IPS-NIHi7 (cell line): ENCODE data around the gene WDFY3.
A peak's percentile ranks its signal among the peaks of the same experiment; 100 is the strongest.

ENCODE experiments used
- DNase-seq: peaks from one replicate; pipeline ENCODE4 v3.0.0; 2012; ENCODE audit warnings: mixed read lengths; ENCODE audit errors: extremely low spot score

The WDFY3 gene, protein sequence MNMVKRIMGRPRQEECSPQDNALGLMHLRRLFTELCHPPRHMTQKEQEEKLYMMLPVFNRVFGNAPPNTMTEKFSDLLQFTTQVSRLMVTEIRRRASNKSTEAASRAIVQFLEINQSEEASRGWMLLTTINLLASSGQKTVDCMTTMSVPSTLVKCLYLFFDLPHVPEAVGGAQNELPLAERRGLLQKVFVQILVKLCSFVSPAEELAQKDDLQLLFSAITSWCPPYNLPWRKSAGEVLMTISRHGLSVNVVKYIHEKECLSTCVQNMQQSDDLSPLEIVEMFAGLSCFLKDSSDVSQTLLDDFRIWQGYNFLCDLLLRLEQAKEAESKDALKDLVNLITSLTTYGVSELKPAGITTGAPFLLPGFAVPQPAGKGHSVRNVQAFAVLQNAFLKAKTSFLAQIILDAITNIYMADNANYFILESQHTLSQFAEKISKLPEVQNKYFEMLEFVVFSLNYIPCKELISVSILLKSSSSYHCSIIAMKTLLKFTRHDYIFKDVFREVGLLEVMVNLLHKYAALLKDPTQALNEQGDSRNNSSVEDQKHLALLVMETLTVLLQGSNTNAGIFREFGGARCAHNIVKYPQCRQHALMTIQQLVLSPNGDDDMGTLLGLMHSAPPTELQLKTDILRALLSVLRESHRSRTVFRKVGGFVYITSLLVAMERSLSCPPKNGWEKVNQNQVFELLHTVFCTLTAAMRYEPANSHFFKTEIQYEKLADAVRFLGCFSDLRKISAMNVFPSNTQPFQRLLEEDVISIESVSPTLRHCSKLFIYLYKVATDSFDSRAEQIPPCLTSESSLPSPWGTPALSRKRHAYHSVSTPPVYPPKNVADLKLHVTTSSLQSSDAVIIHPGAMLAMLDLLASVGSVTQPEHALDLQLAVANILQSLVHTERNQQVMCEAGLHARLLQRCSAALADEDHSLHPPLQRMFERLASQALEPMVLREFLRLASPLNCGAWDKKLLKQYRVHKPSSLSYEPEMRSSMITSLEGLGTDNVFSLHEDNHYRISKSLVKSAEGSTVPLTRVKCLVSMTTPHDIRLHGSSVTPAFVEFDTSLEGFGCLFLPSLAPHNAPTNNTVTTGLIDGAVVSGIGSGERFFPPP (N-terminal part only)

DNA sequence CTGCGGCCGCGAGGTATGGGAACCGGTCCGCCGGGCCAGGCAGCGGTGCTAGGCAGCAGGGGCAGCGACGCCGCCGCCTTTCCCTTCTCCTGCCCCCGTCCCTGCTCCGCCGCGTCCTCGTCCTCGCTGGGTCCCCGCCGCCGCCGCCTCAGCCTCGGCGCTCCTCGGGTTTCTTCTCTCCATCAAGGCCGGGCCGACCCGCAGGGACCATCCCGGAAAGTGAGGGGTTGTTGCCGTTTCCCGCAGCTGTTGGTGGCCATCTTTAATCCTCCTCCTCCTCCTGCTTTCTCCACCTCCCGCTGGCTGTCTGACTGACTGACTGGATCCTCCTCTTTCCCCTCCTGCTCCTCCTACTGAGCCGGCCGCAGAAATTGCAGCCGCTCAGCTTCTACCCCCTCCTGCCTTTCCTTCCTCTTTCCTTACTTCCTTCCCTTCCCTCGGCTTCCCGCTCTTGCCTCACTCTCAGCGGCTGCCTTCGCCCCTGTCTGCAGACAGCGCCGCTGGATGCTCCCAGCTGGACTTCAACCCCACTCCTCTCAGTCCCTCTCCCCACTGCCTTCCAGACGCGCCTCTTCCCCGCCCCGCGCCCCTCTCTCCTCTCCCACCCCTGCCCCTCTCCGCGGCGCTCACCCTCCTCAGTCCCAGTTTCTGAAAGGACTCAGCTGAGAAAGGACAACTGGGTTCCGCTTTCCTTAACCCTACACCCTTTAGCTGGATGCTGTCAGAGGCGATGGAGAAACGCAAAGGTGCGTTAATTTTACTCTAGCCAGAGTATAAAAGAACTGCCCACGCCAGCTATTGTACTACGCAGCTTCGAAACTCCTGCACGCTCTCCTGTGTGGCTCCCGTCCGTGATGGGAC, at the start of gene WDFY3:
WDFY3 (minus strand) TSS at position 309 of the 861 bp plus-strand sequence. CDS start 106,099 bp downstream, outside the sequence.
- DNase-seq: peak; percentile 87

DNA sequence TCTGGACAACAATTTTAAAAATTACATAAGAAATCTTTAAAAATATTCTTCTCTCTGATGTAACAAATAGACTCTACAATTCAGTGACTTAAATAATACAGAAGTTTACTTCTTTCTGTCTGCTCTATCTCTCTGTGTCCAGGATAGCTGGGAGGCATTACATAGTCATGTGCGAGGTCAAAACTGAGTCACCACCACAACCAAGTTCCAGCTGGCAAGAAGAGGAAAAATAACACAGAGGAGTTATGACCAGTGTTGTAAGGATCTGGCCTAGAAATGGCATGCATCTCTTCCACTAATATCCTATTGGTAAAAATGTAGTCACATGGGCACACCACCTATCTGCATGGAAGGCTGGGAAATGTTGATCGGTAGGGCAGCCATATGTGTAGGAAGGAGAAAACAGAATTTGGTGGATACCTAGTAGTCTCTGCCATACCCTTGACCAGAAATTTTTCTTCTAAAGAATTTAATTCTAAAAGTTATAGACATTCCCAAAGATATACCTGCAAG, 39.4 kb upstream of the WDFY3 start:
- no peak for DNase-seq

DNA sequence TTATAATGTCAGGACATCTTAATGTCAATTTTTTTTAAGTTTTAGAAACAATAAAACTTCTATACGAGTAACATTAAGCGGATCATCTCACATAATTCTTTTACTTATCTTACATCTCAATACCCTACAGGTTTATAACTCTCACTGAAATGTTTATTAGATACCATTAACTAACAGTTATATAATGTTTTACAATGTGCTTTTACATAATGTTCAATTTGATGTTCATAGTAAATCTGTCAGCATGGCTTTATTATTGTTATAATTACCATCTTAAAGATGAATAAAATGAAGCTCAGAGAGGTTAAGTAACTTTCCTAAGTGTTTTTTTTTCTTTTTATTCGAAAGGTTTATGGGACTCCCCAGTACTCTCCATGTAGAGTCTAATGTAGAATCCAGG, 33.9 kb upstream of the WDFY3 start:
- no peak for DNase-seq

DNA sequence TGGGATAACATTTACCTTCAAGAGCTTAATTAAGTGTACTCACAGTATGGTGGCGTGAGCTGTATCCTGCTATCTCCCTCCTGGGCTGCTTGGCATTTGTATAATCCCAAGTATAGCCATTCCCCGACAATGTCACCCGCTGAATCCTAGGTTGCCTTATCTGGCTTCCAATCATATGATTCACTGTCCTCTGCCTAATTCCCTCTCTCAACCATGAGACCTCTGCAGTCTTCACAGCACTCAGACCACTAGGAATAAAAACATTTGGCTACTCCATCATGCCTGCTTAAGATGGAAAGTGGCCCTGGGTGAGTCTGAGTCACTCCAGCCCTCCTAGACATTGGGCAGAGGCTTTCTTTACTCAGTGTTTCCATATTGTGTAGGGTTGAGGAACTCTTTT, 28.9 kb upstream of the WDFY3 start:
- peak; percentile 20 for DNase-seq

DNA sequence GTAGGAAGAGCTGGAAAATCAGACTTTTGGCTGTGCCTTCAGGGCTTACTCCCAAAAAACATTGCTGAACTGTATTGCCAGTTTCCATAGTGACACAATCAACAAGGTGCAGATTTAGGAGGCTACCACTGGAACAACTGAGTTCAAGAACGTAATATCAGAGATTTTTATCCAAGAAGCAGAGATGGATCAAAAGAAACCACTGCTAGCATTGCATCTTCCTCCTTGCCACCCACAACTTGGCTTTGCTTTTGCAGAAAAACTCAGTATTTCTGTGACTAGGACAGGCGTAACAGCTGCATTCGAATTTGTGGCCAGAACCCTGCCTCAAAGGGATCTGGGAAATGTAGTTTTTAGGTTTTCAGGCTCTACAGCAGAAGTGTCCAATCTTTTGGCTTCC, 27.8 kb upstream of the WDFY3 start:
- DNase-seq: peak; percentile 22

DNA sequence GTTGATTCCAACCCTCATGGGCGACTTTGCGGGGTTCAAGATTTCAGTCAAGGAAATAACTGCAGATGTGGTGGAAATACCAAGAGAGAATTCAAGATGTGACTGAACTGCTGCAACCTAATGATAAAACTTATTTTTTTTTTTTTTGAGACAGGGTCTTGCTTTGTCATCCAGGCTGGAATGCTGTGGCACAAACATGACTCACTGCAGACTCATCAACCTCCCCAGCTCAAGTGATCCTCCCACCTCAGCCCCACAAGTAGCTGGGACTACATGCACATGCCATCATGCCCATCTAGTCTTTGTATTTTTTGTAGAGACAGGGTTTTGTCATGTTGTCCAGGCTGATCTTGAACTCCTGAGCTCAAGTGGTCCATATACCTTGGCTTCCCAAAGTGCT, 19.5 kb upstream of the WDFY3 start:
- no peak for DNase-seq

DNA sequence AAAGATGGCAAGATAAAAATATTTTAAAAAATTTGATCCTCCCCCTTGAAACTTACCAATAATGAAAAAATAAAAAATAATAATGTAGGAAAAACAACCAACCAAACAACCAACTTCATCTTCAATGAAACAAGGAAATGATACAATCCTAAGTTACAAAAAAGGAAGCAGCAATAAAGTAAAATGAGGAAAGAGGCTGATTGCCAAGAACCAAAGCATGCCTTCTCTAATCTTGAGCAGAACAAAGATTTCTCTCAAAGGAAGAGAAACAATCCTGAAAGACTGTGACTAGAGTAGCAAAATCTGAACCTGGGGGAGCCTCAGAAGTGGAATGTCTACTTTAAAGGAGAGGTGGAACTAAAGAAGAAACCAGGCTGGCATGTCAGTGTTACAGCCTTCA, 10.9 kb upstream of the WDFY3 start:
- no peak for DNase-seq

DNA sequence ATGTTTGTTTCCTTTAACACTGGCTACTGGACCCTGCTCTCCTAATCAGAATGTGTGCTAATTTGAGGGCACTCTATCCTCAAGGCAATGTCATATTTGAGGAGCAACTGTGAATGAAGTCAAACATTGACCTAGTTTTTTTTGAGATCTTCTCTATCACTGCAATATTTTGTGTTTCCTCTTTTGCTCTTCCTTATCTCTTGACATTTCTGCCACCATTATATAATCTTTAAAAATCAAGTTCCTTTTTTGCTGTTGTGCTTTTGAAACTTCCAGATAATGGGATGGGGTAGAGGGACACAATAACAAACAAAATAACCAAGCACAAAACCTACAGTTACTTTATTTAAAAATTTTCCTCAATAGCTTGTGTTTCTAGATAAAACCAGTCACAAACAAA, 7.4 kb upstream of the WDFY3 start:
- no peak for DNase-seq

DNA sequence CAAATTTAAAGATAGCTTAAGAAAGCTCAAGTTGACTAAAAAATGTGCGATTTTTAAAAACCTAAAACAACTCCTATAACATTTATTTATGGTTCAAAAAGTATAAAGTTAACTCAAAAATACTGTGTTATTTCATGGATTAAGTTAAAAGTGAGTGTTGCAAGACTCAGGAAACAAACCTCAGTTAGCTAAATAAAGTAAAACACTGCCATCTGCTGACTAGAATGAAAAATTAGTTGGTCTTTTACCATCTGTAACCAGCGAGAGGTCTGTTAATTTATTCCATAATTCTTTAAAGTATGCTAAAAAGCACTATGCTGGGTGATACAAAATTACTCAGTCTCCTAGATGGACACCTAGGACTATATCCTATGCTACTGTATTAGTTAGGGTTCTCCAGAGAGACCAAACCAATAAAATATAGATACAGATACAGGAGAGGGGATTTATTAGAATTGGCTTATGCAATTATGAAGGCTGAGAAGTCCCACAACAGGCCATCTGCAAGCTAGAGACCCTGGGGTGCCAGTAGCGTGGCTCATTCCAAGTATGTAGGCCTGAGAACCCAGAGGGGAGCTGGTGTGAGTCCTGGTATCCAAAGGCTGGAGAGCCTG, 4.9 kb upstream of the WDFY3 start:
- DNase-seq: peak; percentile 33

DNA sequence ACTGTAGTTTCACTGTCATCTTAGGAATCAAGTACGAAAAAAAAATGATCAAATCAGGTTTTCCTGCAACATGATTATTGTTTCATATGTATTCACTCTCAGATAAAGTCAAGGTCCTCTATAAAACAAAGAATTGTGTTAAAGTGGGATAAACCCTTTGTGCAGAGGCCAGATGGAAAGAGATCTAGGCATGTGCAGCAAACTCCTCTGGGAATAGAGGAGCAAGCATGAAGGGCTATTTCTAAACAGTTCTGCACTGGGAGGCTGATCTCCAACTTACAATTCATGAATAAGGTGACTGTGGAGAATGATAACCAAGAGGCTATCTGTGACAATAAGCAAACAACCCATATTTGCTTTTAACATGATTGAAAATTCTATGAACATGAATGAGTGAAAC, 2.4 kb upstream of the WDFY3 start:
- DNase-seq: no peak

DNA sequence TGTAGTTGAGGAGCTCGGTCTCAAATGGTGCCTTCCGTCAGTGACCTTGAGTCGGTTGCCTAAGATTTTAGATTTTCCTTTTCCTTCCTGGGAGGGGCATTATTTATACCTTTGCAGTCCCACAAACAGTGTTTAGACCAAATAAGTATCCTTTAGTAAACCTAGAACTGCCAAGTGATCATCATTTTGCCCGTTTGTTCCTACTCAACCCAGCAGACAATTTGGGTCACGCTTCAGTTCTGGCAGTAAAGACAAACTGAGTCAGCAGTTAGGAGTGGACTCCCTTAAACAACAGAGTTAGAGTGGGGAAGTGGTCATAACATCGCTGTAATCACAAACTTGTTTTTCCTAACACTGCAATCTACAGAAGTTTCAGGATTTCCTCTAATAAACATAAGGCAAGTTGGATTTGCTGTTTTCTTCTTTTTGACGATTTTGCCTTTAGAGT, 777 bp upstream of the WDFY3 start:
- no peak for DNase-seq

DNA sequence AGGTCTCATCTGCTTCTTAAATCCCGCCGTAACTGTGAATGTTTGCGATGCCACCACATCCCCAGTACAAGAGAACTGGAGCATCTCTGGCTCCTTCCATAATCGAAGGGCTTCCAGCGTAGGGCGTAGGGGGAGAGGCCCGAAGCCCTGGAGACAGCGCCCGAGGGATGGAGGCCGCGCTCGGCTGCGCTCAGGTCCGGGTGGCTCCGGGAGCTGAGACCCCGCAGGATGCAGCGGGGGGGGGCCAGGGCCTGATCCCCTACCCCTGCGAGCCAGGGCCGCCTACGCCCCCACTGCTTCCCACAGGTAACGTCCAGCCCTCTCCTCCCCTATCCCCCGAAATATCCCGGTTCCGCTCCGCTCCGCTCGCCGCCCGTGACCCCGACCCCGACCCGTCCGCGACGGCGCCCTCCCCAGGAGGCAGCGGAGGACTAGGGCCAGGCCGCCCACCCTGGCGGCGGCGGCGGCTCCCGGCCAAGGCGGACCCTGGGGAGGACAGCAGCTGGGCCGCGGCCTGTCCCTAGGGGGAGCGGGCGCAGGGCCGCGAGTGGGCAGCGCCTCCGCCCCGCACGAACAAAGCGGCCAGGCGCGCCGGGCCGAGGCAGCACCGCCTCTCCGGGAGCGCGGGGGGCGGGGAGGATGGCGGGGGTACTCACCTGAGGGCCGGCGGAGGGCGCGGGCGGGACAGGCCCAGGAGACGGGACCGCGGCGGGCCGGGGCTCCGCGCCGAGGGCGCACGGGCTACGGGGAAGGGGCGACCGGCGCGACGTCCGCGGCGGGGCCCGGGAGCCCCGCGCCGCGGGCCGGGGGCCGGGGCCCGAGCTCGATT, 723 bp downstream of the WDFY3 start:
- DNase-seq: peak; percentile 64

DNA sequence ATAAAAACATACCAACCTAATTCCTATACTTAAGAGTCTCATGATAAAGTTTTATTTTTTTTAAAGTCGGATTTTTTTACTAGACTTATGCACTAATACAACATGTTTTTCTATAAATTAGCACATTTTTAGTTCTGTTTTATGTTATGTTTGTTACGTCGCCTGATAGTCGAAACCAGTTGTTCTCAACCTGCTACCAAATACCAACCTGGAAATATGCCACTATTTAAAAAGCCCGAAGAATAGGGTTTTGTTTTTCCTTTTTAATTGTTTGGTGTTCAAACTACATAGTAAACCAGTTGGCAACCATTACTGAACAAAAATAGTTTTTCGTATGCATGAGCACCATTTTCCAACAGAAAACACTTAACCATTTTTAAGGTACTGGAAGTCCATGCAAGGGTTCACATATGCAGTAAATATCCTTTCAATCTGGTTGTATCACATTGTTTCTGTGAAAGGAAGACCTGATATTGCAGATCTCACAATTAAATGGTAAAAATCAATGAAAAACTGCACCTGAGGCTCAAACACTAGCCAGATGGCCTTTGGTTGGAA, 1.4 kb downstream of the WDFY3 start:
- DNase-seq: no peak

DNA sequence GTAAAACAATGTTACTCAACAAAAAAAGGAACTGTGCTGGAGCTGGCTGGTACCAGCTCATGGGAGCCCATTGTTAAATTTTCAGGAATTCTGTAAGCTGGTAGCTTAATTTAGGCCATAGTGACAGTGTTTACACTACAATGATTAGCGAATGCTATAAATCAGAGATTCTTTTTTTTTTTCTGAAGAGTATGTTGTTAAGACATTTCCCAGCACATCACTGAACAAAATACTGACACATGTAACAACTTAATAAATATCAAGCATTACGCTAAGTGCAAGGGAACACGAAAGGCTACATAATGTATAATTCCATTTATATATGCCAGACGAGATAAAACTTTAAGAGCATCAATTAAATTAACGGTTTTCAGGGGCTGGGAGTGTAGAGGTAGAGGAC, 4.4 kb downstream of the WDFY3 start:
- DNase-seq: no peak

DNA sequence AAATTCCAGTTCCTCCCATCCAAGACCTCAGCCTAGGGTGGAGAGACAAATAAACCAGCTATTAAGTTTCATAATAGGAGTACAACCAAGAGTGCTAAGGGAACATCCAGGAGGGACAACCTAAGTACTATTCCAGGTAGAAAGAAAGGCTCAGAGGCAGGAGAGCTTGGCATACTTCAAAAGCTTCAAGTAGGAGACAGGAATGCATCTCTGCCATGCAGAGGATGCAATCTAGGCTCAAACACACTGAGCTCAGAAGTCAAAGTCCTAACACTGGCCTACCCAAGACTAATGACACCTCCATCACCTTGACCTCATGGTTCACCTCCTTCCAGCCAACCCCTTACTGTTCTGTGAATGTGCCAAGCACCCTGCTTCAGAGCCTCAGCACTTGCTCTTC, 8.1 kb downstream of the WDFY3 start:
- DNase-seq: no peak

DNA sequence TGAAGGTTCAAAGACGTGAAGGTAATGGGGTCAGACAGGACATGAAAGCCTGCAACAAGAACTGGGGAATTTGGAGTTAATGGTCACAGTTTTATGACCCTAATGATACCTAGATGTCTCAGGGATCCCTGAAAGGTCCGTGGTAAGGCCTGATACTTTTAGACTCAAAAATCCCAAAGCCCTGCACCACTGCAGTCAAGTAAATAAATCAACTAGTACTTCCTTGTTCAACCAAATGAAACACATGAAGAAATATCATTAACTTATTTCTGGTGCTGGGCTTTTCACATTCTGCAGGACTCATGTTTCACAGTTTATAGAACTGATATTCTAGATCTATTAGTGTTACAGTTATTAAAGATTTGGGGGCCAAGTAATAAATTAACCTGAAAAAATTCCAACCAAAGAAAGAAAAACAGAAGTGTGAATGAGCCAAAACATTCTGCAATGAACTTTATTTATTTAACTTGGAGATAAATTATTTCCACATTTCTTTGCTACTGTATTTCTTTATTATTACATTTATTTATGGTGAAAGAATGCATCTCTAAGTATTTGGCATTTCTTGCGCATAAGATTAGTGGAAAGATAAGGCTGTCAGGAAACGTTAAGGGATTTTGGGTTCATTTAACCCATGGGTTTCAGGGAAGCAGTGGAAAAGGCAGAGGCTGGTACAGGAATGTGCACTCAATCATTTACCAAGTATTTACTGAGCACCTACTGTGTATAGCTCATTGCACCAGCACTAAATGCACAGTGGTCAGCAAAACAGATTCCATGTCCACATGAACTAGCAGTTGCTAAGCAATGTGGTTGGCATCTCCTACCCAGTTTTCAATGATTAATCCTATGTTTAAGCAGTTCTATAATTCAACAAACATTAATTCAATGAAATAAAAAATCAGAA, 8.7 kb downstream of the WDFY3 start:
- no peak for DNase-seq

DNA sequence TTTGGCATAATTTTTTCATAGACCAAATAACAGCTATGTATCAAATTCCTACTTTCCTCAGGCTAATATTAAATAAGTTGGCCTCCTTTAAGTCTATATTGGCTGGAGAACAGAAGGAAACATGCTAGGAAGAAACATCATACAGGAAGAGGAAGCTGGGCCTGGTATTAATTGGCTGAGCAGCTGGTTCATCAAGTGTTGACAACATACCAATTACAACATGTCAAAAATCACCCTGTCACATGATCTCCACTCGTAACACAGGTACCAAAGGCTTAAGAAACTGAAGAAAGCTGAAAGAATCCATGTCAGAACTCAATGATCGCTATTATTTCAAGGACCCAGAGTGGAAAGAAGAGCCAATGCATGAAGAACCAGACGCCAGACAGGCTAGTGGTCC, 10.5 kb downstream of the WDFY3 start:
- no peak for DNase-seq

DNA sequence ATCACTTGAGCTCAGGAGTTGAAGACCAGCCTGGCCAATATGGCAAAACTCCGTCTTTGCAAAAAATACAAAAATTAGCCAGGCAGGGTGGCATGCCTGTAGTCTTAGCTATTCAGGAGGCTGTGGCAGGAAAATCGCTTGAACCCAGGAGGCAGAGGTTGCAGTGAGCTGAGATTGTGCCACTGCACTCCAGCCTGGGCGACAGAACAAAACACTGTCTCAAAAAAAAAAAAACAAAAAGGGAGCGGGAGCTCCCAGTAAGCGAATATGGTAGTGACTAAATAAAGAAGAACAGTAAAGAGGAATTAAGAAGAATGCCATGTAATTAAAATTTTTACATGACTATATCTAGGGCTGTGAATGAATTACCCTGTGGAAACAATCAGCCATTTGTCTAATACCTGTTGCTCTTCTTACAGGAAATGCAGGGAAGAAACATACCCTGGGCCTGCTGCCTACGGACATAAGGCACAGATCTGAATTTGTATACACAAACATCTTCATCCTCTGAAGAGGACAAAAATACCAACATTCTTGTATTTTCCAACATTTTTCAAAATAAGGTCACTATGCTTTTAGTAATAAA, 11.4 kb downstream of the WDFY3 start:
- no peak for DNase-seq
